HepG2 (cell line): Measurements from ENCODE around the gene IQCE. TPM values are rescaled to one million over a fixed set of nuclear protein-coding genes. Genes with fewer than 3 reads are reported as not detected.

ENCODE experiments used
- AKNA ChIP-seq: sonication (generic); formaldehyde crosslinking; IDR thresholded peaks from 2 replicates; pipeline ENCODE4 v1.4.0; 2020; ENCODE audit warnings: missing genetic modification reagents, borderline replicate concordance
- HIVEP1 ChIP-seq: sonication (generic); formaldehyde crosslinking; IDR thresholded peaks from 2 replicates; pipeline ENCODE4 v1.4.0; 2020; ENCODE audit warnings: mild to moderate bottlenecking, missing genetic modification reagents
- HMG20A ChIP-seq: IDR thresholded peaks from 2 replicates; pipeline ENCODE4 v1.6.1; 2016; ENCODE audit warnings: borderline replicate concordance
- HNF1B ChIP-seq: sonication (generic); formaldehyde crosslinking; IDR thresholded peaks from 2 replicates; pipeline ENCODE4 v1.5.1; 2020; ENCODE audit warnings: mild to moderate bottlenecking, moderate library complexity, missing genetic modification reagents
- KAT7 ChIP-seq: IDR thresholded peaks from 2 replicates; pipeline ENCODE4 v1.6.1; 2018; ENCODE audit warnings: borderline replicate concordance, missing compliant biosample characterization
- NCOA1 ChIP-seq: sonication (generic); formaldehyde crosslinking; IDR thresholded peaks from 2 replicates; pipeline ENCODE4 v1.9.0; 2021; ENCODE audit warnings: missing genetic modification reagents
- POGZ ChIP-seq: sonication (generic); formaldehyde crosslinking; IDR thresholded peaks from 2 replicates; pipeline ENCODE4 v1.4.0; 2020; ENCODE audit warnings: mild to moderate bottlenecking, missing genetic modification reagents
- PRDM10 ChIP-seq: sonication (generic); formaldehyde crosslinking; IDR thresholded peaks from 2 replicates; pipeline ENCODE4 v1.4.0; 2020; ENCODE audit warnings: low read depth, missing genetic modification reagents
- PTBP1 ChIP-seq: fragments of 200-400 bp; formaldehyde crosslinking; IDR thresholded peaks from 2 replicates; pipeline ENCODE4 v1.6.1; 2018; ENCODE audit warnings: low read length, low read depth; ENCODE audit not compliant: poor library complexity, severe bottlenecking
- RARG ChIP-seq: sonication (generic); formaldehyde crosslinking; IDR thresholded peaks from 2 replicates; pipeline ENCODE4 v1.4.0; 2020; ENCODE audit warnings: low read depth, mild to moderate bottlenecking, missing genetic modification reagents
- RFX1 ChIP-seq: fragments of 450-650 bp; IDR thresholded peaks from 2 replicates; pipeline ENCODE4 v1.6.1; 2017
- ZBTB2 ChIP-seq: sonication (generic); formaldehyde crosslinking; IDR thresholded peaks from 2 replicates; pipeline ENCODE4 v1.8.0; 2022; ENCODE audit warnings: low read depth, missing genetic modification reagents
- ZFYVE20 ChIP-seq: sonication (generic); formaldehyde crosslinking; IDR thresholded peaks from 2 replicates; pipeline ENCODE4 v1.8.0; 2023; ENCODE audit warnings: low read depth, mild to moderate bottlenecking, moderate library complexity, missing genetic modification reagents, borderline replicate concordance
- ZNF709 ChIP-seq: sonication (generic); formaldehyde crosslinking; IDR thresholded peaks from 2 replicates; pipeline ENCODE4 v1.5.0; 2020; ENCODE audit warnings: mild to moderate bottlenecking, missing genetic modification reagents
- polyA plus RNA-seq, 8 experiments: library from polyadenylated mRNA; depleted of rRNA in 3 of 8; stranded (reverse) in 7 of 8; unstranded in 1 of 8; fragments of >200 nt; fragmentation: Illumina TruSeq in 4 of 8; extraction: Trizol in 4 of 8; gene quantifications; 2 replicates each; pipeline versions ENCODE4 v1.2.1 to v1.2.3, GENCODE V29; 2011 to 2016; ENCODE audit warnings: low read depth in 4 of 8, missing spikeins in 1 of 8, mixed read lengths in 1 of 8; ENCODE audit not compliant: insufficient read depth in 1 of 8
- total RNA-seq, 5 experiments: library from RNA; depleted of rRNA; stranded (reverse); fragments of >200 nt; fragmentation: Illumina TruSeq; extraction: Trizol; gene quantifications; 2 replicates each; pipeline ENCODE4 v1.2.3, GENCODE V29; 2016; ENCODE audit warnings: low read depth in 1 of 5

IQCE gene
- total and polyA plus RNA-seq, 2 of the 13 experiments (the other 11 are each of a cell fraction or from before 2014, with no cell fraction given): 1.5 to 2.5 TPM

GRCh38 chr7:2638224-2638991 lies 79.6 kb downstream of the IQCE start (continued):
- peak; percentile 72; the same call in 1 of the 2 replicates for TF ChIP-seq AKNA
- peak; percentile 56; the same call in 1 of the 2 replicates for TF ChIP-seq POGZ
- peak; percentile 86 for TF ChIP-seq ZNF709
- peak; percentile 92; the same call in 1 of the 2 replicates for TF ChIP-seq NCOA1
- TF ChIP-seq RARG (CRISPR knock-in tag): no peak
- peak; percentile 97 for TF ChIP-seq HIVEP1 (CRISPR knock-in tag)
- no peak for TF ChIP-seq KAT7 (CRISPR knock-in tag)
- peak; percentile 58; the same call in 1 of the 2 replicates for TF ChIP-seq HMG20A (CRISPR knock-in tag)
- no peak for TF ChIP-seq ZFYVE20
- no peak for TF ChIP-seq PTBP1
- TF ChIP-seq RFX1: no peak
- peak; percentile 75; the same call in 1 of the 2 replicates for TF ChIP-seq HNF1B (CRISPR knock-in tag)
- 0 out of 2 replicates have a peak, but pooled peaks have one; percentile 39 for TF ChIP-seq PRDM10
- TF ChIP-seq ZBTB2: no peak
